Activated CD8-positive, alpha-beta memory T cell treated with anti-CD3 and anti-CD28 coated beads, Interleukin-2, amount 50 U/mL, for 1 hour (primary cell): ENCODE data around the gene PTMA.
A peak's percentile ranks its signal among the peaks of the same experiment; 100 is the strongest.

ENCODE experiments used
- DNase-seq: peaks from one replicate; pipeline ENCODE4 v3.0.0-alpha.2; 2020; ENCODE audit errors: extremely low read depth

The PTMA gene

GRCh38 chr2:231676243-231676642, 32.1 kb upstream of the PTMA start:
- no peak for DNase-seq

GRCh38 chr2:231677632-231678104, 30.7 kb upstream of the PTMA start:
- peak; percentile 56 for DNase-seq

- no peak for DNase-seq
These were observed 28.4 kb upstream of the PTMA start for GRCh38 chr2:231679908-231680284.

- no peak for DNase-seq
These were observed 27.9 kb upstream of the PTMA start for GRCh38 chr2:231680285-231680991.

GRCh38 chr2:231680992-231681852, 27.1 kb upstream of the PTMA start:
- no peak for DNase-seq

- DNase-seq, result no peak
These were observed 25.6 kb upstream of the PTMA start for GRCh38 chr2:231682603-231683291.

- DNase-seq, result no peak
These were observed 24.8 kb upstream of the PTMA start for GRCh38 chr2:231683292-231684235.

- no peak for DNase-seq
These were observed 23.8 kb upstream of the PTMA start for GRCh38 chr2:231684314-231685223.

GRCh38 chr2:231685349-231686191, 22.8 kb upstream of the PTMA start:
- no peak for DNase-seq

- no peak for DNase-seq
These were observed 21.9 kb upstream of the PTMA start for GRCh38 chr2:231686192-231687100.

- no peak for DNase-seq
These were observed 21.0 kb upstream of the PTMA start for GRCh38 chr2:231687133-231687852.

GRCh38 chr2:231687961-231688360, 20.4 kb upstream of the PTMA start:
- DNase-seq, result no peak

GRCh38 chr2:231688719-231689118, 19.6 kb upstream of the PTMA start:
- DNase-seq, result no peak

GRCh38 chr2:231689124-231689893, 19.0 kb upstream of the PTMA start:
- DNase-seq, result no peak

GRCh38 chr2:231691251-231691772, 17.0 kb upstream of the PTMA start:
- DNase-seq, result no peak

- no peak for DNase-seq
These were observed 15.5 kb upstream of the PTMA start for GRCh38 chr2:231692847-231693246.

- no peak for DNase-seq
These were observed 14.4 kb upstream of the PTMA start for GRCh38 chr2:231693956-231694355.
